Myometrial cell (primary cell): Measurements from ENCODE around the gene FBXW10. TPM values are rescaled to one million over a fixed set of nuclear protein-coding genes. Genes with fewer than 3 reads are reported as not detected.

Source experiments
- total RNA-seq: library from RNA; depleted of rRNA; stranded (reverse); fragments of >200 nt; gene quantifications from 2 replicates; pipeline ENCODE4 v1.2.3, GENCODE V29; 2015

Gene FBXW10, protein sequence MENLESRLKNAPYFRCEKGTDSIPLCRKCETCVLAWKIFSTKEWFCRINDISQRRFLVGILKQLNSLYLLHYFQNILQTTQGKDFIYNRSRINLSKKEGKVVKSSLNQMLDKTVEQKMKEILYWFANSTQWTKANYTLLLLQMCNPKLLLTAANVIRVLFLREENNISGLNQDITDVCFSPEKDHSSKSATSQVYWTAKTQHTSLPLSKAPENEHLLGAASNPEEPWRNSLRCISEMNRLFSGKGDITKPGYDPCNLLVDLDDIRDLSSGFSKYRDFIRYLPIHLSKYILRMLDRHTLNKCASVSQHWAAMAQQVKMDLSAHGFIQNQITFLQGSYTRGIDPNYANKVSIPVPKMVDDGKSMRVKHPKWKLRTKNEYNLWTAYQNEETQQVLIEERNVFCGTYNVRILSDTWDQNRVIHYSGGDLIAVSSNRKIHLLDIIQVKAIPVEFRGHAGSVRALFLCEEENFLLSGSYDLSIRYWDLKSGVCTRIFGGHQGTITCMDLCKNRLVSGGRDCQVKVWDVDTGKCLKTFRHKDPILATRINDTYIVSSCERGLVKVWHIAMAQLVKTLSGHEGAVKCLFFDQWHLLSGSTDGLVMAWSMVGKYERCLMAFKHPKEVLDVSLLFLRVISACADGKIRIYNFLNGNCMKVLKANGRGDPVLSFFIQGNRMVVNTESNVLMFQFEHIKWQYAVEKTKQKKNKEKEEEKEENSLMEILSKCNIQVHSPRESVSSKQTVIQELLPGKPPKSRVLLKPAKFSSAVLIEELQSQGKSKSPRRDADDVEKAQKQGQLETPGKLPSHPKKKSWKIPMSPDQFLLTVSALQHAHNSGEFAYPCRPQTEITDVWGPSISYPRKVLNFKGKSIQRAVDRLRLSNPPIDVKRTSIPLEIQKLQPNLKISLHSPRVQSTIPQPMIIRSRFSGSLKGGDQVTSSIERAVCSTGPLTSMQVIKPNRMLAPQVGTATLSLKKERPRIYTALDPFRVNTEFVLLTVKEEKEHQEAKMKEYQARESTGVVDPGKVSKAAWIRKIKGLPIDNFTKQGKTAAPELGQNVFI
- not detected in 2 replicates for total RNA-seq

DNA sequence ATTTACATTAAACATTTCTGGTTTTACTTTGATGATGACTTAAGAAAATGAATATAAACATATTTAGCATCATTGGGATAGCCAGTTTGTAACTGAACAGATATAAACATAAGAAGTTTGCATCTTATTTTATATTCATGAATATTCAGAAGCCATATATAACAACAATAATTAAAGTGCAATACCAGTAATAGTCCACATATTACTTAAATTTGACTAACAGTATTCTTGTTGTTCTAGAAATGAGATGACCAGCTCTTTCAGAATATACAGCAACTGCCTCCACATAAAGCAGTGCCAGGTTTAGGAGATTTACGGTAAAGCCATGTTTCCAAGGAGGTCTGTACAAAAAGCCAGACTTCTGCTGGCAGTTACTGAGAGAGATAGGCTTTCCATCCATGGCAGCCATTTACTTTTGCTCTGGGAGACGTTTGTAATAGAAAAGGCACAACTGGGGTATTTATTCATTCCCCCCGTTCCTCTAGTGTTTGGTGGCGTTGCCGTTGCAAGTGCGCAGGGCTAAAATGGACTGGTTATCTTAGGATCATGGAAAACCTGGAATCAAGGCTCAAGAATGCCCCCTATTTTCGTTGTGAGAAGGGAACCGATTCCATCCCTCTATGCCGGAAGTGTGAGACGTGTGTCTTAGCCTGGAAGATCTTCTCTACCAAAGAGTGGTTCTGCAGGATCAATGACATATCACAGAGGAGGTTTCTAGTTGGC is at the start of gene FBXW10:
Gene FBXW10, plus strand, starts transcription at position 356 of the 723 bp plus-strand sequence. Its CDS starts 191 bp downstream, at position 547.

DNA sequence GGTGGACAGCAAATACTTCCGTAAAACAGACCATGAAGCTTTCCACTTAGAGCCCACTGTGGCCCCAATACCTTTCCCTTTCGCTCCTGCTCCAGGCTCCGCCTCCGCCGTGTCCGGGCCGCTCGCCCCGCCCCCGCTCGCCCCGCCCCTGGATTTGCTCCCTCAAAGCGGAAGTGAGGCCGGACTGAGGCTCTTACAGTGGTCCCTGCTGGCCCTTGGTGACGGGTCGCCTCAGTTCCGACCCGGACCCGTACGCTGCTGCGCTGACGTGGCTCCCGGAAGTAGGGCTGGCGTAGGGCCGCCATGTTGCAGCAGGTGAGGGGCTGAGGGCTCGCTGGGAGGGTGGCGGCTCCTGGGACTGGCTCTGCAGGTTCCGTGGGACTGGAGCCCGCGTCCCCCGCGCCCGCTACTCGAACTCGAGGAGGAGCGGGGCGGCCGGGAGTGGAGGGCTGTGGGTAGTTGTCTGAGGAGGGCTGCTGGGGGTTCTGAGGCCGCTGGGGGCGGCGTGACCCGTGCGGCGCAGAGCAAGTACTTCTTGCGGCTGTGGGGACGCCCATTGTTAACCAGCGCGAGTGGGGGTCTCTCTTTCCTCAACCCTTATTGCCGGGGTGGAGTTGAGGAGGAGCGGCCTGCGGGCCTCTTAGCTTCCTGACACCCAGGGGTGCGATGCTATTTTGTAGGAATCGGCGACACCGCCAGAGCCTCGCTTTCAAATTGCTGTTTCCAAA is 37.3 kb downstream of the FBXW10 start, which contains the start of gene TVP23B:
Gene TVP23B, plus strand, starts transcription at position 193 of the 728 bp plus-strand sequence. Its CDS starts 111 bp downstream, at position 304.

Other genes with a start within 250 kb of the FBXW10 start
- gene TBC1D28, start 99.7 kb upstream of the FBXW10 start, total RNA-seq: not detected in 2 replicates
- gene FOXO3B, start 61.7 kb upstream of the FBXW10 start, total RNA-seq: 5.1 and 6.1 TPM in 2 replicates
- gene TVP23B, start 37.1 kb downstream of the FBXW10 start, total RNA-seq: 38.9 and 44.0 TPM in 2 replicates
- gene PRPSAP2, start 114.1 kb downstream of the FBXW10 start, total RNA-seq: 27.4 and 35.8 TPM in 2 replicates
- not detected in 2 replicates for gene SLC5A10, start 208.1 kb downstream of the FBXW10 start, total RNA-seq